ENCODE results near the gene HUNK. TPM values are rescaled to one million over a fixed set of nuclear protein-coding genes. Genes with fewer than 3 reads are reported as not detected.
A peak's percentile ranks its signal among the peaks of the same experiment; 100 is the strongest.

HUNK gene
- total and polyA plus RNA-seq, 7 donors: 0.71 to 2.6 (median 1.5) TPM

DNA sequence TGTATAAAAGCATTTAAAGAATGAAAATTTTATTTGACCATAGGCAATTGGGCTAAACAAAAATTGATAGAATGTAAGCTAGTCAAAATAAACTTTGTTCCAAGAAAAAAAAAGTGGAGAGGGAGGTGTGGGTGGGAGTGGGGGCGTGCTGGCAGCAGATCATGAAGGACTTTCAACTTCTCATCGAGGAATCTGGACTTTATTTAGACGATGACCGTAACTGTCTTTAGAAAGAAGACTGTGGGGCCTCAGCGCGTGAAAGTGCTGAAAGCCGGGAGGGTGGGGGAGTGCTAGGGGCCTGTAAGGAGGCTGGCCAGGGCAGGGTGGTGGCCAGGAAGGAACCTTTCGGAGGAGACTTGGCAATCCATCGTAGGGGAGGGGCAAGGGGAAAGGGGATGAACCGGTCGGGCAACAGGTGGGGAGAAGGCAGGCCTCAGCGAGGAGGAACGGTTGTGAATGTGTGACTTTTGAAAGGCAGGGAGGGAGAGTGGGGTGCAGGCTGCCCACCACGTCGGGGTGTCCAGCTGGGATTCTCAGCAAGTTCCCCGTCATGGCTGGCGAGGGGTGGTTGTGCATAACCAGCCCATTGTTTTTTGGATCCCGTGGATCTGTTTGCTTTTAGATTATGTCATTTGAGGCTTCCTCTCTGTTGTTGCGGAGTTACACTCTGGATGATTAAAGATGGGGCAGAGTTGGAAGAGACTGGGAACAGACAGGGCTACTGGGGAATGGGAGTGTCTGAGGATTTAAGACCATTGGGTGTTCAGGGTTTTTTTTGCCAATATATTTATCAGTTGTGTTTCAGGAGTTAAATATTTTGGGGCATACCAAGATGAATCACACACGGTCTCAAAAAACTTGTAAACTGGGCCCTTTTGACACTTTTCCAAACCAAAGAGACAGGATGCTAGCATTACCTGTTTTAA, 35.5 kb downstream of the HUNK start:
- no peaks in the 10 kb centered on the region for H3K9me3 ChIP-seq
- no peak overlapping the region for H3K4me3 ChIP-seq
- TF ChIP-seq POLR2AphosphoS5 (IDR thresholded peaks at IDR 0.05) (no peak), POLR2A (IDR thresholded peaks at IDR 0.05) (no peak), EP300 (IDR thresholded peaks at IDR 0.05) (no peak)
- TF ChIP-seq, protein P1, sequence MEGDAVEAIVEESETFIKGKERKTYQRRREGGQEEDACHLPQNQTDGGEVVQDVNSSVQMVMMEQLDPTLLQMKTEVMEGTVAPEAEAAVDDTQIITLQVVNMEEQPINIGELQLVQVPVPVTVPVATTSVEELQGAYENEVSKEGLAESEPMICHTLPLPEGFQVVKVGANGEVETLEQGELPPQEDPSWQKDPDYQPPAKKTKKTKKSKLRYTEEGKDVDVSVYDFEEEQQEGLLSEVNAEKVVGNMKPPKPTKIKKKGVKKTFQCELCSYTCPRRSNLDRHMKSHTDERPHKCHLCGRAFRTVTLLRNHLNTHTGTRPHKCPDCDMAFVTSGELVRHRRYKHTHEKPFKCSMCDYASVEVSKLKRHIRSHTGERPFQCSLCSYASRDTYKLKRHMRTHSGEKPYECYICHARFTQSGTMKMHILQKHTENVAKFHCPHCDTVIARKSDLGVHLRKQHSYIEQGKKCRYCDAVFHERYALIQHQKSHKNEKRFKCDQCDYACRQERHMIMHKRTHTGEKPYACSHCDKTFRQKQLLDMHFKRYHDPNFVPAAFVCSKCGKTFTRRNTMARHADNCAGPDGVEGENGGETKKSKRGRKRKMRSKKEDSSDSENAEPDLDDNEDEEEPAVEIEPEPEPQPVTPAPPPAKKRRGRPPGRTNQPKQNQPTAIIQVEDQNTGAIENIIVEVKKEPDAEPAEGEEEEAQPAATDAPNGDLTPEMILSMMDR (IDR thresholded peaks at IDR 0.05): no peak
- 38 to 43% methylated on average over 20 of the region's 20 CpGs for WGBS, 2 donors
- H3K27ac ChIP-seq: peak overlapping the region in 2 of 4 donors; percentile 8 to 53
- H3K36me3 ChIP-seq: no peaks in the 10 kb centered on the region
- intact Hi-C loops (cut with DNase I): no loop called here
- DNase-seq: no peak
- no peaks in the 10 kb centered on the region for H3K27me3 ChIP-seq
- peaks cover 0 to 14% (median 10%) of the 10 kb centered on the region in 4 donors for H3K4me1 ChIP-seq

GRCh38 chr21:31909153-31910073, 36.6 kb downstream of the HUNK start:
- H3K4me1 ChIP-seq: peaks cover 0 to 14% (median 11%) of the 10 kb centered on the region in 4 donors
- H3K4me3 ChIP-seq: no peak overlapping the region
- WGBS, 2 donors: 50 to 85% methylated on average over 18 of the region's 18 CpGs
- no peaks in the 10 kb centered on the region for H3K36me3 ChIP-seq
- H3K27me3 ChIP-seq: no peaks in the 10 kb centered on the region
- no peak for DNase-seq
- TF ChIP-seq EP300 (IDR thresholded peaks at IDR 0.05): no peak
- TF ChIP-seq, protein P1 (IDR thresholded peaks at IDR 0.05): no peak
- TF ChIP-seq POLR2A (IDR thresholded peaks at IDR 0.05): no peak
- TF ChIP-seq POLR2AphosphoS5 (IDR thresholded peaks at IDR 0.05): no peak
- H3K27ac ChIP-seq: no peak overlapping the region
- intact Hi-C loops (cut with DNase I): no loop called here
- no peaks in the 10 kb centered on the region for H3K9me3 ChIP-seq

- Histone ChIP-seq H3K9me3 (no peaks in the 10 kb centered on the region), H3K27me3 (no peaks in the 10 kb centered on the region), H3K36me3 (no peaks in the 10 kb centered on the region), H3K4me1 (peaks cover 0 to 14% (median 12%) of the 10 kb centered on the region in 4 donors), H3K4me3 (no peak overlapping the region), H3K27ac (no peak overlapping the region)
- TF ChIP-seq POLR2AphosphoS5 (IDR thresholded peaks at IDR 0.05) (no peak), POLR2A (IDR thresholded peaks at IDR 0.05) (no peak), EP300 (IDR thresholded peaks at IDR 0.05) (no peak)
- TF ChIP-seq, protein P1 (IDR thresholded peaks at IDR 0.05): no peak
- no peak for DNase-seq
- 95 to 97% methylated on average over 2 of the region's 2 CpGs for WGBS, 2 donors
- intact Hi-C loops (cut with DNase I): no loop called here
Observed at GRCh38 chr21:31910074-31910470, 37.3 kb downstream of the HUNK start.

DNA sequence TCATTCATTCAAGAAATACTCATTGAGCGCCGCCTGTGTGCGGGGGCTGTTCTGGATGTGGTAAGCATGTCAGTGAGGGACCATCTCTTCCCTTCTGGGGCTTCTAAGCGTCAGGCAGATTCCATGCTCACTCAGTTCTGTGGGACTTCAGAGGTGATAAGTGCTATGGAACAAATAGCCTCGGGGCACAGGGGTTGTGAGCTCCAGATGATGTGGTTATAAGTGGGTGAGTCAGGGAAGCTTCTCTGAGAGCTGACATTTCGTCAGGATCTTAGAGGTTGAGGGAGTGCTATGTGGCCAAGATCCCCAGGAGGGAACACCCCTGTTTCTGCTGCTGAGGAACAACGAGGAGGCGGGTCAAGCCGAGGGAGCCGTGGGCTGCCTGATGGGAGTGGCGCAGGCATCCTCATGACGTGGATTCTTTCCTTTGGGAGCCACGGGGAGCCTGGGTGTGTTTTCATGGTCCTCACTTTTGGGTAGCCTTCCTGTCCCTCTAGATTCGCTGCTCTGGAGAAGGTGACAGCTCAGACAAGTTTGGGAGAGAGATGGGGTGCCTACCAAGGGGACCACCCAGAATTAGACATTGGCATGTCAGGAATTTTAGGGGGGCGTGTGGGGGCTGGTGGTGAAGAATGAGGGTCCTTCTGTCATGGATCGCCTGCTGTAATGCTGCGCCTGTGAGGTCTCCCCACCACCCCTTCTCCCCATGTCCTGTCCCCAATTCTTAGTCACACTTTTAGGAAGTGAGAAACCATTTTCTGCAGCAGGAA, 38.5 kb downstream of the HUNK start:
- intact Hi-C loops (cut with DNase I): no loop called here
- DNase-seq: no peak
- no peak overlapping the region for H3K27ac ChIP-seq
- no peaks in the 10 kb centered on the region for H3K27me3 ChIP-seq
- H3K4me1 ChIP-seq: peaks cover 0 to 14% (median 12%) of the 10 kb centered on the region in 4 donors
- TF ChIP-seq POLR2A (IDR thresholded peaks at IDR 0.05): no peak
- TF ChIP-seq, protein P1 (IDR thresholded peaks at IDR 0.05): no peak
- no peak for TF ChIP-seq POLR2AphosphoS5 (IDR thresholded peaks at IDR 0.05)
- no peak for TF ChIP-seq EP300 (IDR thresholded peaks at IDR 0.05)
- H3K9me3 ChIP-seq: no peaks in the 10 kb centered on the region
- WGBS, 2 donors: 87 to 90% methylated on average over 17 of the region's 17 CpGs
- H3K4me3 ChIP-seq: no peak overlapping the region
- no peaks in the 10 kb centered on the region for H3K36me3 ChIP-seq

All from sigmoid colon (tissue), 7 donors.